GF-D8 (cell line): ENCODE data around the gene BCDIN3D.
"Not testable (repeated sequence)": the region's sequence is repeated elsewhere in the genome, so short reads cannot be mapped to it uniquely, and the experiment has no call there.

Experiments
- DNase-seq: peaks from one replicate; lab custom pipeline; 2025; lab: John Stamatoyannopoulos, UW

The BCDIN3D gene, protein sequence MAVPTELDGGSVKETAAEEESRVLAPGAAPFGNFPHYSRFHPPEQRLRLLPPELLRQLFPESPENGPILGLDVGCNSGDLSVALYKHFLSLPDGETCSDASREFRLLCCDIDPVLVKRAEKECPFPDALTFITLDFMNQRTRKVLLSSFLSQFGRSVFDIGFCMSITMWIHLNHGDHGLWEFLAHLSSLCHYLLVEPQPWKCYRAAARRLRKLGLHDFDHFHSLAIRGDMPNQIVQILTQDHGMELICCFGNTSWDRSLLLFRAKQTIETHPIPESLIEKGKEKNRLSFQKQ

GRCh38 chr12:49842519-49843352 is at the start of gene BCDIN3D:
BCDIN3D (minus strand) TSS chr12:49843106; CDS start chr12:49843087, 19 bp downstream.
- DNase-seq: peak; percentile 86

DNA sequence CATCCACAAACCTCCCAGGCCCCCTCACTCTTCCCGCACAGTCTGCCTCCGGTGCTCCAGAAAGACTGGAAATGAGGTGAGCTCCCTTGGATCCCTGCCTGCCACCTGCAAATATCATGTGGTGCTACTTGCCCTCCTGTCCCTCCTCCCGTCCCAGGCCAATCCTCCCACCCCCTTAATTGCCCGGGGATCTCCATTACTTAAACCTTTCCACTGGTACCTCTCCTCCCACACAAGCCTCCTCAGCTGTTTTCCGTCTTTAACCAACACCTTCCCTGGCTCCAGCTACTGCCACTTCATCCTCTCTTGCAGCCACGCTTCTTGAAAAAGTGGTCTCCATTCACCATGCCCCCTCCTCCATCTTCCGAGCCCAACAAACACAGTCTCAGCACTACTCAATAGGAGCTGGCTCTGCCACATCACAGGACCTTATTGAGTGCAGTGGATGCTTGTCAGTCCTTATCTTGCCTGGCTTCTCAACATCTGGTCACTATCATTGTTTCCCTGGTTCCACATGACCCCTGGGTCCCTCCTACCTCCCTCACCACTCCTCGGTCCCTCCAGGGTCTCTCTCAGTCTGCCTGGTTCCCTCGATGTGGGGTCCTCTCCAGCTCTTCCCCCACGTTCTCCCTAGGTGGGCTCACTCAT is 49.3 kb upstream of the BCDIN3D start:
- DNase-seq: no peak

- no peak for DNase-seq
Measured at GRCh38 chr12:49891476-49891875, 48.6 kb upstream of the BCDIN3D start.

- DNase-seq: no peak
Measured at GRCh38 chr12:49891012-49891411, 48.1 kb upstream of the BCDIN3D start.

DNA sequence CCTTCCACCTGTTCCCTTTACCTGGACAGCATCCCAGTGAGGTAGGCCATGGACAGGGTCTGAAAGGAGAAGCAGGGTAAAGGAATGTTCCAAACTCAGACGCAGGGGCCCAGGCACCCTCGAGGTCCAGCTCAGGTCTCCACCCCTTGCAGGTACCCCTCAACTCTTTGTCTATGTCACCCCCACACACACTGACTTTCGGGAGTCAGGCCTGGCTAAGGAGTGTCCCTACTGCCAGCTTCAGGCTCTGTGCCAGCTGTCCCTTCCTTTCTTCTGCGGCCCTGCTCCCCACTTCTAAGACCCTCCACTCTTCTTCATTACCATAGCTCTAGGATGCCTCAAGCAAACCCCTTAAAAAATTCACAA is 47.2 kb upstream of the BCDIN3D start:
- DNase-seq: no peak

GRCh38 chr12:49889361-49890095 is 46.6 kb upstream of the BCDIN3D start:
- DNase-seq: no peak

GRCh38 chr12:49888461-49889151 is 45.7 kb upstream of the BCDIN3D start:
- DNase-seq: no peak

DNA sequence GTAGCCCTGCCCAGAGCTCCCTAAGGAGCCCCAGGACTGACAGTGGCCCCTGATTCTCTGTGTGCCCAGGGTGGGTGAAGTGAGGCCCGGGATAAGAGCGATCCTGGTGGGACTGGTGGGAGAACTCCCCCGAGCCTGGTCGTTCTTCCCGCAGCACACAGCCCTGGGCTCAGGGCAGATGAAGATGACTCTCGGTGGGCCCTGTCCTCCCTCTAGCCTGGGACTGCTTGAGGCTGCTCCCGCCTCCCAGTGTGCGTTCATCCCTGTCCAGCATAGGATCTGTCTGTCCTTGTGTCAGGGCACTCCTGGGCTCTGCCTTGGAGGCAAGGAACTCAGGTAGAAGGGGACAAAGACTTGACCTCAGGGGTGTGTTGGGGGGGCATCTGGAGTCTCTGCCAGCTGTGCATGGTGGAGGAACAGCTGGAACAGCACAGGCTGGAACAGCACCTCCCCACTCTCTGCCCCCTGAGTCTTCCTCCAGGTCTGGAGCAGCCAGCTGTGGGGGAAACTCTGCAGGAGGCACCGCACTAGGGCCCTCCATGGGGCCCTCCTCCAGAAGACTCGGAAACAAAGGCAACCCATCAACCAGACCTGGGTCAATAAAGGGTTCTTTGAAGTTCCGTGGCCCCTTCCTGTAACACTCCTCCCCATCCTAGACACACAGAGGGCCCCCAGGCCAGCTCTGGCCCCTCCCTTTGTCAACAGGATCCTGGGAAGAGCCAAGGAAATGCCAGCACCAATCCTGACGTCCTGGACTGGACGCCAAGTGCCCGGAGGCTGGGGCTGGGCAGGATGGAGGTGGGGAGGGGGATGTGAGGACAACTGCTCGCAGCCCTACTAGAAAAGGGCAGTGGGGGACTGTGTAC is 44.9 kb upstream of the BCDIN3D start:
- no peak for DNase-seq

GRCh38 chr12:49887091-49887490 is 44.2 kb upstream of the BCDIN3D start:
- DNase-seq: no peak

- DNase-seq: no peak
Measured at GRCh38 chr12:49885663-49886461, 43.0 kb upstream of the BCDIN3D start.

- no peak for DNase-seq
Measured at GRCh38 chr12:49885118-49885517, 42.2 kb upstream of the BCDIN3D start.

DNA sequence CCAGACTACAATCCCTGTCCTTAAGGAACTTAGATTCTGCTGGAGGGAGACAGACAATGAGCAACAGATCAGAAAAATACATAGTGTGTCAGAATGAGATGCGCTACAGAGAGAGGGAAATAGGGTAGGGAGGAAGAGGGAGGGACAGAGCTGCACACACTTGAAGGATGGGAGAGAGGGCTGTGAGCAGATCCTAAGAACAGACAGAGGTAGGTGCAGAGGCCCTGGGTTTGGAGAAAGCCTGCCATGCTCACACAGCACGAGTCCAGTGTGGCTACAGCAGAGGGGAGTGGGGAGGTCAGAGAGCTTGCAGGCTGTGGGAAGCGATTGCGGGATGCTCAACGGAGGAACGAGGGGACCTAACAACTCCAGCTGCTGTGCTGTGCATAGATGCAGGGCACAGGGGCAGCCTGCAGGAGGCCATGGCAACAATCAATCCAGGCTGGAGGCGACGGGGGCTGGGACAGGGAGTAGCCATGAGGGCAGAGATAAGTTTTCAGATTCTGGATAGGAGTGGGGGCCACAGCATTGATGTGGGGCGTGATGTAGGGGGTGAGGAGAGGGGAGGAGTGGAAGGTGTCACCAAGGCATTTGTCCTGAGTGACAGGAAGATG is 40.1 kb upstream of the BCDIN3D start:
- DNase-seq: no peak

GRCh38 chr12:49882248-49882850 is 39.4 kb upstream of the BCDIN3D start:
- DNase-seq: no peak

GRCh38 chr12:49881415-49882247 is 38.7 kb upstream of the BCDIN3D start:
- no peak for DNase-seq

DNA sequence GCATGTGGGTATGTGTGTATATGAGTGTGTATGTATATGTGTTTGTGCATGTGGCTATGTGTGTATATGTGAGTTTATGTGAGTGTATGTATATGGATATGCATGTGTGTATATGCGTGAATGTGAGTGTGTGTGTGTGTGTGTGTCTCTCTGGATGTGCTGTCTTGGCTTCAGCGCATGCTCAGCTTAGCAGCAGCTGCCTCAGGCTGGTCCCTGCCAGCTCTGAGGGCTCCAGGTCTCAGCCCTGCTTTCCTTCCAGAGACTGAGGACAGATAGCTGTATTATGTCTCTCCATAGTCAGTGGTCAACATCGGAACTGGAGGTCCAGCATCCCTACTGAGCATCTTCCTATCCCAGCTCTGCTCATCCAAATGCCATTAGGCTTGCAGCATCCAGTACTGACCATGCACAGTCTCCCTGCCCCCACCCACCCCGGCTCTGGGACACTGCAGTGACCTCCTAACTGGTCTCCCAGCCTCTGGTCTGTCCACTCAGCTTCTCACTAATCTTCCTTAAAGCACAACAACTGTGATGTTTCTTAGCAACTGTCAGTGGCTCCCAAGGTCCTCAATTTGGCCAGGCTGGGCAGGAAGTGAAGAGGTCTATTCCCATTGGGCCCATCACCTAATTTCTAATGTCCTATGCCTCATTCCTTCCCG is 38.0 kb upstream of the BCDIN3D start:
- no peak for DNase-seq

DNA sequence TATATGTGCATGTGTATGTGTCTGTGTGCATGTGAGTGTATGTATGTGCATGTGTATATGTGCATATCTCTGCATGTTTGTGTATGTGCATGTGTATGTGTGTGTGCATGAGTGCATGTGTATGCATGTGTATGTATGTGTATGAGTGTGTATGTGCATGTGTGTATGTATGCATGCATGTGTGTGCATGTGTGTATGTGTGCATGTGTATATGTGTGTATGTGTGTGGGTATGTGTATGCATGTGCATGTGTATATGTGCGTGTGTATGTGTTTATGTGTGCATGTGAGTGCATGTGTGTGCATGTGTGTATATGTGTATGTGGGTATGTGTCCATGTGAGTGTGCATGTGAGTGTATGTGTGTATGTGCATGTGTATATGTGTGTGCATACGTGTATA is 36.2 kb upstream of the BCDIN3D start:
- DNase-seq: not testable (repeated sequence)

- no peak for DNase-seq
Measured at GRCh38 chr12:49878021-49878420, 35.1 kb upstream of the BCDIN3D start.
